Measurements from ENCODE around the gene PRPF18.

The PRPF18 gene

DNA sequence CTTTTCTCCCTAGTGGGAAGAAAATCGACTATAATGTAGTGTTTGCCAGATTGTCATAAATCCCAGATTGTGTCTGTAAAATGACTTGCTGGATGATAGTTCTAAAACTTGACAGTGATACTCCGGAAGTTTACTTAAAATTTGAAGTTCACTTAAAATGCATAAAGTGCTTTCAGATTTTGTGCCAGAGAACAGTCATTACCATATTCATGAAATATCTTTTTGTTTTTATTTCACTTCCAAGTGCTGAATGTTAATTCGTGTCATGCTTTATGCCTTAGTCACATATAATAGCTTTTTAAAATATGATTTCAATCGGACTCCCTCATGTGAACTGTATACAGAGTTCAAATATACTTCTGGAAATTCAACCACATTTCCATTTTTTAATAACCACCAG is 30.4 kb downstream of the PRPF18 start:
- DNase-seq = no peak
- Mint-ChIP-seq H3K9me3 (no peaks in the 10 kb centered on the region), H3K36me3 (ENCODE audit: low read depth) (peaks cover 93% of the 10 kb centered on the region), H3K4me1 (ENCODE audit: low read depth) (no peaks in the 10 kb centered on the region), H3K27ac (no peak overlapping the region), H3K27me3 (no peaks in the 10 kb centered on the region), H3K4me3 (no peak overlapping the region)

DNA sequence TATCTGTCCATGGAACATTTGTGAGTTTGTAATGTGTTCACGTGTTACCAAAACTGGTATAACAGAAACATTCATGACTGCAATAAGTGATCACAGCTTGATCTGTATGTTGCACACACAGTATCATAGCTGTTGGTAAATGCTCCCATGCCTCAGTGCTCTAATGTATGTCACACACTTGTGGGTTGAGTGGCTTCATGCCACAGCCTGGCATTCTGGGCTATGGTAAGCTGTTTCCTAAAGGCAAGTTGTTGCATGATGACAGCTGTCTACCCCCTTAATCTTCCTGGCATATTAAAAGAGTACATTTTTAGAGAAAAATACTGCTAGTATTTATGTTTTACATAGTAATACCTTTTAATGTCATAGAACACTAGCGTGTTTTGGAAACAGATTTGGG is 35.2 kb downstream of the PRPF18 start:
- H3K36me3 Mint-ChIP-seq (ENCODE audit: low read depth) = peaks cover 67% of the 10 kb centered on the region
- H3K27ac Mint-ChIP-seq = no peak overlapping the region
- H3K9me3 Mint-ChIP-seq = no peaks in the 10 kb centered on the region
- DNase-seq = no peak
- H3K4me3 Mint-ChIP-seq = no peak overlapping the region
- peaks cover 6% of the 10 kb centered on the region for H3K4me1 Mint-ChIP-seq (ENCODE audit: low read depth)
- no peaks in the 10 kb centered on the region for H3K27me3 Mint-ChIP-seq

DNA sequence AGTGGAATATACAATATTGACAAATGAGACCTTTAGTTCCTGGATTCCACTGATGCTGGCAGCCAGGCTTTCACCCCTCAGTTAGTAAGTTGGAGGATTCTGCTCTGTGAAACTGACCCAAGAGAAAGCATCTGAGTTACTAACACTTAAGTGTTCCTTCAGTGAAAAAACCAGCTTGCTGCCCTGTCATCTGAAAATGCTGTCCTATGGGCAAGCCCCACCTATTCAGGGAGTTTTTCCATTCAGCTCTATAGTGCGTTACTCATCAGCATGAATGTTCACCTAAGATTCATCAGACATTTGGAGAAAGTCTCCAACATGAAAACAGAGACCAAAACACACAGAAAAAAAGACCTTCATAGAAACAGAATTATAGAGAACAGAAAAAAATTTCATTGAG is 37.9 kb downstream of the PRPF18 start:
- no peak for DNase-seq
- Mint-ChIP-seq H3K27ac (peak overlapping the region; percentile 27), H3K36me3 (ENCODE audit: low read depth) (peaks cover 54% of the 10 kb centered on the region), H3K4me3 (no peak overlapping the region), H3K4me1 (ENCODE audit: low read depth) (peaks cover 6% of the 10 kb centered on the region), H3K9me3 (no peaks in the 10 kb centered on the region), H3K27me3 (no peaks in the 10 kb centered on the region)

DNA sequence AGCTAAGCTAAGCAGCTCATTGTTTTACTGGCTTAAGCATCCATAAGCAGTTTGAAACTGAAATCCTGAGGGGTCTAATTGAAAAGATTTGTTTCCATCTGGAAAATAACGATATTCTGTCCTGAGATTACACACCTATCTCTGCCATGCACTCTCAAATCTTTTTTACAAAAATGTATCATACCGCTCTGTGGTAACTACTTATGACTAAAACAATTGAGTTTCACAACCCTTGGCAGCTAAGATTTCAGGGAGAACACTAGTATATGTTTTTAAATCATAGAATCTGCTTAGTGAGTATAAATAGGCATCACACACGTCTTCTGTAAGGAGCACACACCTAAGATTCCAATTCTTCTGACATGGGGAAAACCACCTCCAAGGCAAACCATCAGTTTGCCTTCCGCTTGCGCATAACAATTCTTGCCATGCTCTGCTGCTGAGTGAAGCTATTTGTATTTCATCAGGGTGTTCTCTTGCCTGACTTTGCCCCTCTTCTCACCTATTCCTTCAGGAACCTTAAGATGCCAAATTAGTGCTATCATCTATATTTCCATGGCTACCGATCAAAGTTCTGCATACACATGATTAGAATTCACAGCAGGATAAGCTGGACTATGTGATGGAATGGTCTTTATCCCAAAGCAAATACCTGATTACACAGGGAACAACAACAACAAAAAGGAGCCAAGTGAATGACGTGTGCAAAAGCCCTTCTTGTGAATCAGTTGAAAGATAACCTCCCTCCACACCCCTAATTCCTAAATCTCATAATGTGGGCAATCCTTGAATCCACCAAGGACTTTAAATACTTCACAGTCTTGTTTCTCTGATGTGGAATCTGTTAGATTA is 40.9 kb downstream of the PRPF18 start:
- Mint-ChIP-seq H3K4me1 (ENCODE audit: low read depth) (peaks cover 6% of the 10 kb centered on the region), H3K4me3 (no peak overlapping the region), H3K27ac (no peak overlapping the region), H3K36me3 (ENCODE audit: low read depth) (peaks cover 54% of the 10 kb centered on the region), H3K9me3 (no peaks in the 10 kb centered on the region), H3K27me3 (no peaks in the 10 kb centered on the region)
- no peak for DNase-seq

DNA sequence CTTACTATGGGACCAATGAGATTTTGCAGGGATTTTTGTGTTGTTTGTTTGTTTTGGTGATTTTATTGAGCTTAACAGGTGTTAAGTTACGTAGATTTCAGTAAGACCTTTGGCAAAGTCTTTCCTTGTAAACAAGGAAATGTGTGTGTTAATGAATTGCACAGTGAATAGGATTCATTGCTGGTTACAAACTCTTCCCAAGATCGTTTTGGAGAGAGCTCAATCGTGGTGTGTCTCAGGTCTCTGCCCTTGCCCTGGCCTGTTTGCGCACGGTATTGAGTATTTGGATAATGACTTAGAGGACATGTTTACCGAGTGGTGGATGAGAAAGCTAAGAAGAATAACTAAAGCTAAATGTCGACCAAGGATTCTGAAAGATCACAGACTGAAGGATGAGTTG is 41.9 kb downstream of the PRPF18 start:
- Mint-ChIP-seq H3K36me3 (ENCODE audit: low read depth) (peaks cover 55% of the 10 kb centered on the region), H3K4me1 (ENCODE audit: low read depth) (peaks cover 6% of the 10 kb centered on the region), H3K27me3 (no peaks in the 10 kb centered on the region), H3K27ac (peak overlapping the region; percentile 16), H3K4me3 (no peak overlapping the region), H3K9me3 (no peaks in the 10 kb centered on the region)
- DNase-seq = no peak

DNA sequence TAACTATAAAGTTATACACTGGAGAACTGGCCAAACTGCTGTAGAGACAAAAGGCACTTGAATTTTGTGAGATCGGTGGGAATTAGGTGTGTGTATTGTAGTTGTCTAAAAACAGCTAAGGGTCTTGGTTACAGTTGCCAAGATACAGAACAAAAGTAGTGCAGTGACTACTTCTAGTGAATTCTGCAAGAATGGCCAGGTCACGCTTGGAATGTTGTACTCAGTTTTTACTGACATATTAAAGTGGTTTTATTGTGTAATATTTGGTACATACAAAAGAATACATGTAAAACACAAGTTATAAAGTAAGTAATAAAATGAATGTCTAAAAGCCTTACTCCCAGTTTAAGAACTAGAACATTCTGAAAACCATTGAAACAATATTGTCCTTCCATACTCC is 42.4 kb downstream of the PRPF18 start:
- H3K4me1 Mint-ChIP-seq (ENCODE audit: low read depth) = peaks cover 6% of the 10 kb centered on the region
- H3K9me3 Mint-ChIP-seq = no peaks in the 10 kb centered on the region
- H3K4me3 Mint-ChIP-seq = no peak overlapping the region
- H3K36me3 Mint-ChIP-seq (ENCODE audit: low read depth) = peaks cover 58% of the 10 kb centered on the region
- no peak for DNase-seq
- no peaks in the 10 kb centered on the region for H3K27me3 Mint-ChIP-seq
- no peak overlapping the region for H3K27ac Mint-ChIP-seq

DNA sequence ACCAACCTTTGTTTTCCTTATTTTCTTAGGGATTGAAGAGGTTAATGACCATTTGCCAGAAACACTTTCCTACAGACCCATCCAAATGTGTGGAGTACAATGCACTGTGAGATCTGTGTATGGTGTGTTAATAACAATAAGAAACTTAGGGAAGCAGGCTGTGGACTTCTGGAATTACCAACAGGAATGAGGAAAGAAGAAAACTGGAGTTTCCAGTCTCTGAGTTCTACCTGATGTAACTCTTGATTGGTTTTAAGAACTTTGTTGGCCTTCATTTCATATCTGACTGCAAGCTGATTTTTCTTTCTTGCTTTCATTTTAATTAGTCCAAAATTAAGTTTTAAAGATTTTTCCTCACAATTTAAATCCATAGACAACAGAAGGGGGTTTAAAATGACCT is 43.5 kb downstream of the PRPF18 start:
- H3K36me3 Mint-ChIP-seq (ENCODE audit: low read depth) = peaks cover 62% of the 10 kb centered on the region
- no peaks in the 10 kb centered on the region for H3K27me3 Mint-ChIP-seq
- H3K9me3 Mint-ChIP-seq = no peaks in the 10 kb centered on the region
- H3K4me3 Mint-ChIP-seq = no peak overlapping the region
- H3K4me1 Mint-ChIP-seq (ENCODE audit: low read depth) = no peaks in the 10 kb centered on the region
- H3K27ac Mint-ChIP-seq = no peak overlapping the region
- no peak for DNase-seq

DNA sequence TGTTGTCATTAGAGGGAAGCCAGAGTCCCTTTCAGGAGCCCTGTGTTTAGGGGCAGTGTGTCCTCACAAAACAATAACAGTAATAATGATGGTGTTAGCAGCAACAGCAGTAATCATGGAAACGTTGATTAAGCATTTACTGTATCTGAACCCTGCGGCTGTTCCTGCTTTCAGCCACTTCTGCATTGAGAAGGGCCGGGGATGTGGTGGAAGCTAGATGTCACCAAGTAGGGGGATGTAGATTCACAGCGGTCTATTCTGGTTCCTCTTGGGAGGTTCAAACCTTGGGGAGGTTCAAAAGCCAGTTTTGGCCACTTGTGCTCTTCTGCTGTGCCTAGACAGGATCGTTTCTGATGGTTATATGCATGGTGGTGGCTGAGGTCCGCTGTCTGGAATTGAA is 44.8 kb downstream of the PRPF18 start:
- Mint-ChIP-seq H3K36me3 (ENCODE audit: low read depth) (peaks cover 74% of the 10 kb centered on the region), H3K27ac (no peak overlapping the region), H3K27me3 (no peaks in the 10 kb centered on the region), H3K9me3 (no peaks in the 10 kb centered on the region), H3K4me1 (ENCODE audit: low read depth) (no peaks in the 10 kb centered on the region), H3K4me3 (no peak overlapping the region)
- no peak for DNase-seq

DNA sequence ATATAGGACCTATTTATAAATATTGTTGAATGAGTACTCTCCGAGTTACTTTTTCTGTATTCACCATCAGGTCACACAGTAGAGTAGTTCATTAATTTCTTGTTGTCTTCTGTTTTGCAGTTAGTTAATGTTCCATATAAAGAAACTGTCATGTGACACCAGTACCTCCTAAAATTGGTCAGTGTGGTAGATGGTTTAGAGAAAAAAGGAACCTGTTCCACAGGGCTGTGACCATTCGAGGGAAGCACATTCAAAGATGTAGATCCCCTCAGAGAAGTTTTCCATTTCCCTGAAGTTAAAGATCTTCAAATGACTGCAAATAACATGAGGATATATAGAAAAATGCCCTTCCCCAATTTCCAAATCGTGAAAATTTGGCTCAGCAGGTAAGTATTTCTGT is 45.7 kb downstream of the PRPF18 start:
- no peak for DNase-seq
- H3K27me3 Mint-ChIP-seq = no peaks in the 10 kb centered on the region
- H3K9me3 Mint-ChIP-seq = no peaks in the 10 kb centered on the region
- no peak overlapping the region for H3K4me3 Mint-ChIP-seq
- no peak overlapping the region for H3K27ac Mint-ChIP-seq
- H3K4me1 Mint-ChIP-seq (ENCODE audit: low read depth) = no peaks in the 10 kb centered on the region
- H3K36me3 Mint-ChIP-seq (ENCODE audit: low read depth) = peaks cover 82% of the 10 kb centered on the region

DNA sequence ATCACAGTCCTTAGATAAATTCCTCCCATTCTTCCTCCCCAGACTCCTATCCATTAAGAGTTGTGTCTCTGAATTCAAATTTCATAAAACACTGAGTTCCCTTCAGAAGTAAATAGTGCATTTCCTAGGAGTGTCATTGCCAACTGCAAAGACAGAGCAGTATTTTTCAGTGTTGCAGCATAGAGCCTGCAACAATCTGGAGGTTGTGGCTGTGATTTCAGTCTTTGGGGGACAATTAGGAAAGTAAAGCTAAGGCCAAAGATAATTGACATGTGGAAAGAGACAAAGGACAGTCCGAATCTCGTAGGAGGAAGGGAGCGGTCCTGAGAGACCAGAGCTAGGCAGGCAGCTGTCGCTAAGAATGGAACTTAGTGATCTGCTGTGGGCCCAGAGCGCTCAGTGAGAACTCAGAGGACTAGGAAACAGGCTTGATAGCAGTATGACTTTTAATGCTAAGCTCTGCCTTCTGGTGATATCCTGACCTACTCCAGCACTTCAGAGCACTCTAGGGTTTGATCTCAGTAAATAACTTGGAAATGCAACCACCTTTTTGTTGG is 46.2 kb downstream of the PRPF18 start:
- Mint-ChIP-seq H3K9me3 (no peaks in the 10 kb centered on the region), H3K27ac (no peak overlapping the region), H3K36me3 (ENCODE audit: low read depth) (peaks cover 87% of the 10 kb centered on the region), H3K27me3 (no peaks in the 10 kb centered on the region), H3K4me1 (ENCODE audit: low read depth) (no peaks in the 10 kb centered on the region), H3K4me3 (no peak overlapping the region)
- DNase-seq = no peak

DNA sequence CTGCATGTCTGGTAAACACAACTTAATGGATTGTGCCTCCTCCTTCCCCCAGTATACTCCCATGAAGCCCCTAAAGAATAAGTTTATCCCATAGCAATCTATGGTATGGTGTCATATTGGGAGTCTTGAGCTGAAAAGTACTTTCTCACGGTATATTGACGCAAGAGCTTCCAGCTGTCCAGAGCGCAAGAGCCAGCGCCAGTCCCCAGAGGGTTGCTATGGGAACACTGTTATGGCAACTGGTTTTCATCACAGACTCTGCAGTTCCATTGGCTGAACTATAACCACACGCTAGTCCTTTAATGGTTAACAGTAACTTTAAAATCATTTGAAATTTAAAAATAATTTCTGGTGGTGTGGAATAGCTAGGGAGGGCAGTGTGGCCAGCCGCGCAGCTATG is 46.9 kb downstream of the PRPF18 start:
- Mint-ChIP-seq H3K4me3 (no peak overlapping the region), H3K27ac (no peak overlapping the region), H3K9me3 (no peaks in the 10 kb centered on the region), H3K4me1 (ENCODE audit: low read depth) (no peaks in the 10 kb centered on the region), H3K27me3 (no peaks in the 10 kb centered on the region), H3K36me3 (ENCODE audit: low read depth) (peaks cover 91% of the 10 kb centered on the region)
- no peak for DNase-seq

DNA sequence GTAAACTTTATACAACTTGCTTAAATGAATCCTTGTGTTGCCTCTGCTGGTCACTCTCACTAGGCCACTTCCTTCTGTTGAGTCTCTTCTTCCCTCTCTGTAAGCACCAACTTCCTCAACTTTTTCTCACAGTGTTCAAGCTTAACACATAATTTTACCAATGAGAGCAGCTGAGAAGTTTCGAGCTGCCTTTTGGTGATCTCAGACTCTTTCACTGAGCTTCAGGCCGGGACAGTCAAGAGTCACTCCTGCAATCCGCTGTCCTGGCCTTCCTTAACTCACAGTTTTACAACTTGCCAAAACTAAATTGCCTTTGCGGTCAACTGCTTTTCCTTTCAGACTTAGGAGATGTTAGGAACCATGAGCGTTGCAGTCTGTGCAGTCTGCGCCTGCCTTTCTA is 47.4 kb downstream of the PRPF18 start:
- Mint-ChIP-seq H3K27ac (peak overlapping the region; percentile 0), H3K36me3 (ENCODE audit: low read depth) (peaks cover 91% of the 10 kb centered on the region), H3K4me3 (no peak overlapping the region), H3K4me1 (ENCODE audit: low read depth) (no peaks in the 10 kb centered on the region), H3K9me3 (no peaks in the 10 kb centered on the region), H3K27me3 (no peaks in the 10 kb centered on the region)
- DNase-seq = no peak

DNA sequence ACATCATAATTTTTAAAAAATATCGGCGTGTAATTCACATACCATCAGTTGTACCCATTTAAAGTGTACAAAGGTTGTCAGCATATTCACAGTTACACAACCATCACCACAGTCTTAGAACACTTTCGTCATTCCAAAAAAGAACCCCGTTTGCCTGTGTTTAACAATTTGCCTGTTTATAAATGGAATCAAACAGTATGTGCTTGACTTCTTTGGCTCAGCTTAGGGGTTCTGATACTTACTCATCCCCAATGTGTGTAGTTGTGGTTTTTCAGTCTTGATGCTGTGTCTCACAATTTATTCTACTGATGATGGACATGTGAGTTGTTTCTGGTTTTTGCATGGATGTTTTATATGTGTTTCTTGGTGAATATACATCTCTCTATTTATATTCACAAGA is 50.0 kb downstream of the PRPF18 start:
- H3K4me1 Mint-ChIP-seq (ENCODE audit: low read depth) = no peaks in the 10 kb centered on the region
- peaks cover 17% of the 10 kb centered on the region for H3K9me3 Mint-ChIP-seq
- H3K27me3 Mint-ChIP-seq = no peaks in the 10 kb centered on the region
- no peak overlapping the region for H3K27ac Mint-ChIP-seq
- no peak overlapping the region for H3K4me3 Mint-ChIP-seq
- peaks cover 94% of the 10 kb centered on the region for H3K36me3 Mint-ChIP-seq (ENCODE audit: low read depth)
- DNase-seq = no peak

DNA sequence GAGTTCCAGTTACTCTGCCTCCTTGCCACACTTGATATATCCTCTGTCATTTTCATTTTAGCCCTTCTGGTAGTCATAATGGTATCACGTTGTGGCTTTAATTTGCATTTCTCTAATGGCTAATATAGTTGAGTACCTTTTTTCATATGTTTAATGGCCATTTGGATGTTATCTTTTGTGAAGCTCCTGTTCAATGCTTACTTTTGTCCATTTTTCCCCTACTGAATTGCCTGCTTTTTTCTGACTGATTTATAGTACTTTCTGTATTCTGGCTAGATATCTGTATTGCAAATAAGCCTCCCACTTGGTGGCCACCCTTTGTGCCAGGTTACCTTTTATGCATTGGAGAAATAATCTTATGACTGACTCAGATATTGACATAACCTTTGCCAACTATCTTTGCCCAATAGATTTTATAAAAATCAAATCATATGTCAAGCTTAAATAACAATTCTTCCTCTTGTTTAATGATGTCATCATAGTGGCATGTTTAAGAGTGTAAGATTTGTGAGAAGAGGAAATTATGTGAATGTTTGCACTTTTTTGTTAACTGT is 50.6 kb downstream of the PRPF18 start:
- no peaks in the 10 kb centered on the region for H3K27me3 Mint-ChIP-seq
- peaks cover 22% of the 10 kb centered on the region for H3K9me3 Mint-ChIP-seq
- no peak for DNase-seq
- peaks cover 95% of the 10 kb centered on the region for H3K36me3 Mint-ChIP-seq (ENCODE audit: low read depth)
- H3K4me3 Mint-ChIP-seq = no peak overlapping the region
- H3K4me1 Mint-ChIP-seq (ENCODE audit: low read depth) = no peaks in the 10 kb centered on the region
- H3K27ac Mint-ChIP-seq = no peak overlapping the region

DNA sequence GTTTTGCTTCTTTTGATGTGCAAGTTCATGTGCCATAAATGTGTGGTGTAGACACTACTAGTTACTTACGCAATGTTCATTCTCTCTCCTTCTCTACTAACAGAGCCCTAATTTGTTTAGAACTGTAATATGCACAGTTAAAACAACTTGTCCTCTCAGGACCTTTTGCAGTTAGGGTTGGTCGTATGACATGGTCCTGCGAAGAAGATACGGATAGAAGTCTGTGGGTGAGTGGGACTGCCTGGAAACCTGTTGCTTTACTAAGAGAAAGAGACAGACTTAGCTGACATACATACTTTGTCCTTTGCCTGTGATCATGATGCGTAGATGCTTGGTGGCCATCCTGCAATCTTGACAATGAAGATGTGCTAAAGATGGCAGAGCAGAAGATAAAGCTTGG is 51.1 kb downstream of the PRPF18 start:
- Mint-ChIP-seq H3K9me3 (peaks cover 23% of the 10 kb centered on the region), H3K4me3 (no peak overlapping the region), H3K27me3 (no peaks in the 10 kb centered on the region)

More for the DNA sequence above, 51.1 kb downstream of the PRPF18 start:
- no peaks in the 10 kb centered on the region for H3K4me1 Mint-ChIP-seq (ENCODE audit: low read depth)
- H3K27ac Mint-ChIP-seq = no peak overlapping the region
- peaks cover 95% of the 10 kb centered on the region for H3K36me3 Mint-ChIP-seq (ENCODE audit: low read depth)
- no peak for DNase-seq

All from activated T-cell treated with anti-CD3 and anti-CD28 coated beads, Interleukin-2, amount 50 U/mL, for 24 hours (primary cell).